Activated CD8-positive, alpha-beta memory T cell treated with anti-CD3 and anti-CD28 coated beads for 36 hours (primary cell): ENCODE measurements around the gene KIF1B. TPM values are rescaled to one million over a fixed set of nuclear protein-coding genes. Genes with fewer than 3 reads are reported as not detected.
"Not testable (repeated sequence)": the region's sequence is repeated elsewhere in the genome, so short reads cannot be mapped to it uniquely, and the experiment has no call there.

Experiments used
- CTCF ChIA-PET: fragments of 350-600 bp; sonication (Branson Sonifier 250); formaldehyde crosslinking; loops from one replicate; lab custom pipeline; 2021; ENCODE audit warnings: antibody characterized with exemption; lab: Charles Lee
- POLR2A ChIA-PET: fragments of 350-600 bp; sonication (Branson Sonifier 250); formaldehyde crosslinking; loops from one replicate; lab custom pipeline; 2021; ENCODE audit warnings: antibody characterized with exemption; lab: Charles Lee
- total RNA-seq, 2 experiments: library from RNA; stranded (reverse); gene quantifications; one replicate each; pipeline ENCODE4 v1.2.3, GENCODE V29; 2021

KIF1B gene
- total RNA-seq, 2 experiments from 2014 or later = 15.6 to 17.0 TPM

GRCh38 chr1:10257851-10258250 is 47.5 kb downstream of the KIF1B start:
- CTCF ChIA-PET = no interaction called here
- POLR2A ChIA-PET = no interaction called here

GRCh38 chr1:10259547-10259946 is 49.2 kb downstream of the KIF1B start:
- CTCF ChIA-PET = not testable (repeated sequence)

GRCh38 chr1:10263450-10264082 is 53.2 kb downstream of the KIF1B start:
- CTCF ChIA-PET = interaction anchor here (0.6 to 0.7 kb wide), 2 partner anchors 162 to 686 kb away, joined by 3 to 4 read pairs; no protein-coding TSS in a partner anchor
- POLR2A ChIA-PET = no interaction called here

More at GRCh38 chr1:10259547-10259946, 49.2 kb downstream of the KIF1B start:
- POLR2A ChIA-PET = interaction anchor here (0.6 kb wide), 1 partner anchor 624 kb away, joined by 6 read pairs; no protein-coding TSS in a partner anchor

- CTCF ChIA-PET = no interaction called here
- POLR2A ChIA-PET = interaction anchor here (0.5 kb wide), 1 partner anchor 48 kb away, joined by 4 read pairs; no protein-coding TSS in a partner anchor
These were observed 54.7 kb downstream of the KIF1B start for GRCh38 chr1:10265027-10265426.

- ChIA-PET POLR2A (no interaction called here), CTCF (interaction anchor here (0.6 to 1.0 kb wide), 3 partner anchors 10 to 44 kb away, joined by 3 to 4 read pairs (median 3); no protein-coding TSS in a partner anchor)
These were observed 55.5 kb downstream of the KIF1B start for GRCh38 chr1:10265900-10266299.

GRCh38 chr1:10267319-10267718 is 56.9 kb downstream of the KIF1B start:
- ChIA-PET POLR2A (no interaction called here), CTCF (interaction anchor here (1.0 kb wide), 1 partner anchor 59 kb away, joined by 3 read pairs; no protein-coding TSS in a partner anchor)

GRCh38 chr1:10267921-10268320 is 57.6 kb downstream of the KIF1B start:
- POLR2A ChIA-PET = no interaction called here
- CTCF ChIA-PET = interaction anchor here (1.0 kb wide), 1 partner anchor 60 kb away, joined by 3 read pairs; no protein-coding TSS in a partner anchor

GRCh38 chr1:10271090-10271489 is 60.7 kb downstream of the KIF1B start:
- CTCF ChIA-PET = no interaction called here

GRCh38 chr1:10271869-10272268 is 61.5 kb downstream of the KIF1B start:
- ChIA-PET CTCF (no interaction called here), POLR2A (no interaction called here)

More at GRCh38 chr1:10271090-10271489, 60.7 kb downstream of the KIF1B start:
- POLR2A ChIA-PET = no interaction called here

- CTCF ChIA-PET = no interaction called here
These were observed 61.9 kb downstream of the KIF1B start for GRCh38 chr1:10272274-10272673.

GRCh38 chr1:10278880-10279279 is 68.5 kb downstream of the KIF1B start:
- CTCF ChIA-PET = no interaction called here
- POLR2A ChIA-PET = no interaction called here

More at GRCh38 chr1:10272274-10272673, 61.9 kb downstream of the KIF1B start:
- POLR2A ChIA-PET = no interaction called here

GRCh38 chr1:10280439-10281350 is 70.3 kb downstream of the KIF1B start:
- ChIA-PET POLR2A (interaction anchor here (0.7 to 0.8 kb wide), 2 partner anchors 377 to 662 kb away, joined by 3 read pairs; no protein-coding TSS in a partner anchor), CTCF (interaction anchor here (0.6 kb wide), 1 partner anchor 95 kb away, joined by 5 read pairs; no protein-coding TSS in a partner anchor)

- CTCF ChIA-PET = interaction anchor here (1.1 kb wide), 1 partner anchor 73 kb away, joined by 8 read pairs; the partner anchor contains the start of gene KIF1B
- POLR2A ChIA-PET = interaction anchor here (0.6 kb wide), 3 partner anchors 66 to 89 kb away, joined by 3 to 8 read pairs (median 4); no protein-coding TSS in a partner anchor
These were observed 73.1 kb downstream of the KIF1B start for GRCh38 chr1:10283318-10283984.

GRCh38 chr1:10286244-10286643 is 75.9 kb downstream of the KIF1B start:
- CTCF ChIA-PET = no interaction called here

GRCh38 chr1:10287023-10287645 is 76.8 kb downstream of the KIF1B start:
- ChIA-PET CTCF (interaction anchor here (1.4 kb wide), 1 partner anchor 77 kb away, joined by 4 read pairs; the partner anchor contains the start of gene KIF1B), POLR2A (no interaction called here)

More at GRCh38 chr1:10286244-10286643, 75.9 kb downstream of the KIF1B start:
- POLR2A ChIA-PET = no interaction called here

GRCh38 chr1:10288029-10288615 is 77.8 kb downstream of the KIF1B start:
- ChIA-PET CTCF (interaction anchor here (0.6 to 1.4 kb wide), 2 partner anchors 78 to 199 kb away, joined by 3 to 4 read pairs; partner anchors contain the start of gene KIF1B), POLR2A (no interaction called here)

GRCh38 chr1:10291705-10292104 is 81.3 kb downstream of the KIF1B start:
- CTCF ChIA-PET = no interaction called here

GRCh38 chr1:10292188-10292587 is 81.8 kb downstream of the KIF1B start:
- CTCF ChIA-PET = no interaction called here
- POLR2A ChIA-PET = no interaction called here

More at GRCh38 chr1:10291705-10292104, 81.3 kb downstream of the KIF1B start:
- POLR2A ChIA-PET = no interaction called here
